ENCODE measurements around the gene CCDC88B. TPM values are rescaled to one million over a fixed set of nuclear protein-coding genes. Genes with fewer than 3 reads are reported as not detected.

The CCDC88B gene
- total and polyA plus RNA-seq, 4 donors: 13.6 to 56.8 (median 43.4) TPM

GRCh38 chr11:64349025-64349387, 9.0 kb downstream of the CCDC88B start:
- 90 to 91% methylated on average over 7 of the region's 7 CpGs for WGBS, 2 donors
- no peaks in the 10 kb centered on the region for H3K9me3 ChIP-seq (ENCODE audit: control insufficient read depth in 4 of 4, insufficient read depth in 3 of 4, low read length in 3 of 4)
- no peaks in the 10 kb centered on the region for H3K27me3 ChIP-seq (ENCODE audit: control insufficient read depth in 3 of 3, insufficient read depth in 3 of 3, low read length in 2 of 3)
- H3K36me3 ChIP-seq (ENCODE audit: control insufficient read depth in 4 of 4, insufficient read depth in 4 of 4, low read length in 4 of 4): peaks cover 0 to 6% (median 0%) of the 10 kb centered on the region in 4 donors
- no peak overlapping the region for H3K27ac ChIP-seq (ENCODE audit: low read depth in 1 of 2, low read length in 1 of 2)
- TF ChIP-seq CTCF (IDR thresholded peaks at IDR 0.05; ENCODE audit: control extremely low read depth, extremely low read depth): no peak
- H3K4me3 ChIP-seq: no peak overlapping the region
- H3K9ac ChIP-seq (ENCODE audit: insufficient read depth in 1 of 2, low read length in 2 of 2): no peak overlapping the region
- peaks cover 0 to 6% (median 0%) of the 10 kb centered on the region in 5 donors for H3K4me1 ChIP-seq (ENCODE audit: control insufficient read depth in 5 of 5, insufficient read depth in 5 of 5, low read length in 5 of 5)
- ATAC-seq (ENCODE audit: insufficient read depth, low FRiP score): no peak
- no peak for DNase-seq

GRCh38 chr11:64349404-64349803, 9.4 kb downstream of the CCDC88B start:
- no peak for ATAC-seq (ENCODE audit: insufficient read depth, low FRiP score)
- H3K9ac ChIP-seq (ENCODE audit: insufficient read depth in 1 of 2, low read length in 2 of 2): no peak overlapping the region
- peaks cover 0 to 6% (median 0%) of the 10 kb centered on the region in 4 donors for H3K36me3 ChIP-seq (ENCODE audit: control insufficient read depth in 4 of 4, insufficient read depth in 4 of 4, low read length in 4 of 4)
- no peaks in the 10 kb centered on the region for H3K9me3 ChIP-seq (ENCODE audit: control insufficient read depth in 4 of 4, insufficient read depth in 3 of 4, low read length in 3 of 4)
- no peak overlapping the region for H3K4me3 ChIP-seq
- no peak overlapping the region for H3K27ac ChIP-seq (ENCODE audit: low read depth in 1 of 2, low read length in 1 of 2)
- peaks cover 0 to 6% (median 0%) of the 10 kb centered on the region in 5 donors for H3K4me1 ChIP-seq (ENCODE audit: control insufficient read depth in 5 of 5, insufficient read depth in 5 of 5, low read length in 5 of 5)
- no peak for DNase-seq
- WGBS, 2 donors: 82 to 91% methylated on average over 8 to 11 of the region's 11 CpGs
- no peaks in the 10 kb centered on the region for H3K27me3 ChIP-seq (ENCODE audit: control insufficient read depth in 3 of 3, insufficient read depth in 3 of 3, low read length in 2 of 3)
- no peak for TF ChIP-seq CTCF (IDR thresholded peaks at IDR 0.05; ENCODE audit: control extremely low read depth, extremely low read depth)

GRCh38 chr11:64351136-64351631, 11.2 kb downstream of the CCDC88B start:
- H3K4me1 ChIP-seq (ENCODE audit: control insufficient read depth in 5 of 5, insufficient read depth in 5 of 5, low read length in 5 of 5): peaks cover 0 to 6% (median 0%) of the 10 kb centered on the region in 5 donors
- H3K36me3 ChIP-seq (ENCODE audit: control insufficient read depth in 4 of 4, insufficient read depth in 4 of 4, low read length in 4 of 4): peaks cover 0 to 2% (median 0%) of the 10 kb centered on the region in 4 donors
- TF ChIP-seq CTCF (IDR thresholded peaks at IDR 0.05; ENCODE audit: control extremely low read depth, extremely low read depth): no peak
- 90 to 92% methylated on average over 14 to 18 of the region's 18 CpGs for WGBS, 2 donors
- H3K27ac ChIP-seq (ENCODE audit: low read depth in 1 of 2, low read length in 1 of 2): no peak overlapping the region
- no peaks in the 10 kb centered on the region for H3K27me3 ChIP-seq (ENCODE audit: control insufficient read depth in 3 of 3, insufficient read depth in 3 of 3, low read length in 2 of 3)
- no peak overlapping the region for H3K9ac ChIP-seq (ENCODE audit: insufficient read depth in 1 of 2, low read length in 2 of 2)
- no peaks in the 10 kb centered on the region for H3K9me3 ChIP-seq (ENCODE audit: control insufficient read depth in 4 of 4, insufficient read depth in 3 of 4, low read length in 3 of 4)
- DNase-seq (no peak), ATAC-seq (ENCODE audit: insufficient read depth, low FRiP score) (no peak)
- H3K4me3 ChIP-seq: no peak overlapping the region

Measured in lung (tissue), 12 donors.